Stimulated activated CD8-positive, alpha-beta memory T cell treated with anti-CD3 and anti-CD28 coated beads, Interleukin-7, amount 100 ng/mL, for 48 hours (primary cell): Measurements from ENCODE around the gene NRBP1.

ENCODE experiments used
- DNase-seq, 2 donors: peaks; one replicate each; pipeline ENCODE4 v3.0.0-alpha.2; 2020; ENCODE audit warnings: low read depth in 1 of 2; ENCODE audit errors: extremely low read depth in 1 of 2

NRBP1 gene

DNA sequence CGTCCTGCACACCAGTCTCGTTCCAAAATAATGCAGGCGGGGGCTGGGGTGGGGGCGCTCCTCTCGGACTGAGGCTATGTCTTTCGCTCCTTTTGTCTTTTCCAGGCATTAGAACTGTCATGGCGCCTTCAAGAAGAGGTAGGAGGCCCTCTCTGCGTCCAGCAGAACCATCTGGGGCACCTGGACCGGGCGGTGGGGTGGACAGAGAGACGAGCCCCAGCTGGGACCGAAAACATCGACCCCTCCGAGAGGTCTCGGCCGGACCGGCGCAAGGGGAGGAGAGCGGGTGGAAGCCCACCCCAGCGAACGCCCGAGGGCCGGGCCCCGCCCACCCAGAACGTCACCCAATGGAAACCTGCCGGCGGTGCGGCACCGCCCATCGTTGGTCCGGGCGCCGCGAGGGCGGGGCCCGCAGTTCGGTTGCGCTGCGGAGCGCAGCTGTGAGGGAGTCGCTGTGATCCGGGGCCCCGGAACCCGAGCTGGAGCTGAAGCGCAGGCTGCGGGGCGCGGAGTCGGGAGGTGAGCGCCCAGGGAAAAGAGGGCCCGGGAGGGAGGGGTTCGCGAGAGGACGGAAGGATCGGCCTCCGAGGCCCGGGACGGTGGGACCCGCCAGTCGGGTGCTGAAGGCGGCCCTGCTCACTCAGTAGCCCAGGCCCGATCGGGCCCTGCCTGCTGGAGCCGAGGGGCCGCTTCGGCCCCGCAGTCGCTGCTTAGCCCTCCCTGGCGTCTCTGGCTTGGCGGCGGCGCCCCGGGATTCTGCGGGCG is at the start of gene NRBP1:
Gene NRBP1 (plus strand): TSS at position 419 of the 765 bp plus-strand sequence. CDS start 4,643 bp downstream, outside the sequence.
- peak; percentile 82 to 84 for DNase-seq

DNA sequence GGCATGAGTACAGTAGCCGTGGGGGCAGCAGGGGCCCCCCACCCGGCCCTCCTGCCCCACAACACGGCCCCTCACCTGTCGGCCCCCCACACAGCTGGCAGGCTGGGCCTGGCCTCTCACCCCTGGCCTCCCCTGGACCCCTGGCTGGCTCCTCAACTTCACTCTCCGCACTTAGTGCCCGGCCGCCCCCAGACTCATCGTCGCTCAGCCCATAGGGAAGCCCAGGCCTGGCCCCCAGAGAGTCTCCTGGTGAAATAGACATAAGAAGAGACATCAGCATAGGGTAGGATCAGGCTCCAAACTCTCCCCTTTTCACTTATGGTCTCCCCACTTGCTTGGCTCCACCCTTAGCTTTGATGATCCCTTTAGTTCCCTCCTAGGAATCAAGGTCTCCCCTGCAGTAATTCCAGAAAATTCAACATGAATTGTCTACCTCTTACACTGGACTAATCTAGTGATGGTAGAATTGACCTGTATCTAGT is 49.6 kb upstream of the NRBP1 start:
- no peak for DNase-seq

DNA sequence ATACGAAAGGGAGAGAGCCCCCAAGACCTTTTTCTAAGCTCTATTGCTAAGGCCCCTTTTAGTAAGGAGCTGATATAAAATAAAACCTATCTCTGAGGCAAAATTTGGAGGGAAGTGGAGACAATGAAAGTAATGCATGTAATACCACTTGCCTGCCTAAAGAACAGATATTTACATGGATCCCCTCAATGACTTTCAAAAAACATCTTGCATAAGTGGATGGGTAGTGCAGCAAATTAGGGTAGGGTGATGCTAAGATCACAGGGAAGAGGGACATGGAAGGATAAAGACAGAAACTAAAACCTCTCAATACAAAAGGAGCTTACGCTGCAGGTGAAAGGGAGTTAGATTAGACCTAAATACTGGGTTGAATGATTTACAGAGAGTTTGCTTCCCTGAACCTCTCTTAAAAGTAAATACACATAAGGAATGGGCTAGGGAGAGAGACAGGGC is 49.0 kb upstream of the NRBP1 start:
- no peak for DNase-seq

DNA sequence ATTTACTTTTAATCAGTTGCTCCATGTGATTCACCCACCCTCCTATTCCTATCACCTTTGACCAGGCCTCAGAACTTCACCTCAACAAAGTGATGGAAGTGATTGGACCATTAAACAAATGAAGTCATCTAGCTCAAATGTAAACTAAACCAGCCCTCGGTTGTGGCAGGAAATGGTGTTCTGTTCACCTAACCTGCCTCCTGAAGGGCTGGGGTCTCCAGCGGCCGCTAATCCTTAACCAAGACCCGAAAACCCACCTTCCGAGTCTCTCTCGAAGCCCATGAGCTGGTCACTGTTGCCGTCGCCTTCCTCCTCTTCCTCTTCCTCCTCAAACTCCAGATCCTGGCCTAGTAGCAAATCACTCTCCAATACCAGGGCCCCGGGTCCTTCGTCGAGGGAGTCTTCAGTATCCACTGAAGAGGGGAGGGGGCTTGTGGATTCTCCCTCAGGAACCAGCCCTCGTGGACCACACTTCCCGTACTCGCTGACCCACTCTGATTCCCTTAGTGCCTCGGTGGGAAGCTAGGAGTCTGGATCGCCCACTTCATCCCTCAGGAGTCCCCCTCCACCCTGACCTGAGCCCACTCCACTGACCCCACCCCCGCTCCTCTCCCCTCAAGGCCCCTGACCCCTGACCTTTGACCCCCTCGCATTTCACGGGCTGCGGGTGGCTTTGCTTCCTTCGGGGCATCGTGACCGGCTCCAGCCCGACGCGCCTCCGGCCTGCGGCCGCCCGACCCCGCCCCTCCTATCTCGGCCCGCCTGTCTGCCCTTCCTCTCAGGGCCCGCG is 48.4 kb upstream of the NRBP1 start:
- no peak for DNase-seq

DNA sequence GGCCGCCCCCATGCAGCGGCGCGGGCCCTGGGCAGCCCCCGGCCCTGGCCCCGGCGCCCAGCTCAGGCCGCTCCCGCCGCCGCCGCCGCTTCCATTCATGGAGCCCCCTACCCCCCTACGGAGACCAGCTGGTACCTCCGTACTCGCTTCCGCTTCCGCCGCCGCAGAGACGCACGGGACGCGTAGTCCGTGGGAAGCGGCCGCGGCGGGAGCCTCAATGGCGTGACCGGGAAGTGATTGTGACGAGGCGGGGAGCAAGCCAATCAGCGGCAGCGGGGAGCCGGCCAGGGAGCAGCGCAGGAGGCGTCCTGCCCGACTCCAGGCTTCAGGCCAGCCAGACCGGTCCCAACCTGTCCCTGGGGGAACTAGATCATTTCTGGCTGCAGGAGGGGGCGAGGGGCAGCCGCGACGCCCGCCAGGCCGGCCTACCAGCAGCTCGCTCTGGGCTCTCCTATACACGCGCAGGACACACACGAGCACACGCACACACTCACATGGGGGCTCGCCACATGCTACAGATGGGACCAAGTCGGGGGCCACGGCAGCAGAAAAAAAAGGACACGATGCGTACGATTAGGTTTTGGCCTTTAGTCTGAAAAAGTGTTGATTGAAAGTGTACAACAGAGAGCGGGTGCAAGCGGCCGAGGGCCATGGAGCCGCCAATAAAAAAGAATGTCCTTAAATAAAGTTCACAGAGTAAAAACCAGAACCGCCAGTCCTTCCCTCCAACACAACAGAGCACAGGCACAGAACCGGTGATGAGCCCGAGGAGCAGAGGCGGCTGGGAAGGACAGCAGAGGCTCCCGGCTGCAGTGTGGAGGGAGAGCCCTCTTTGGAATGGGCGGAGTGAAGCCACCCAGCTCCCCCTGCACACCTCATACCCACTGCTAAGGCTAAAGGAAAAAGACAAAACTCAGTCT is 47.5 kb upstream of the NRBP1 start, which contains the start of gene ZNF513:
Gene ZNF513 (minus strand): TSS at position 109 of the 920 bp plus-strand sequence. CDS start 208 bp downstream, outside the sequence.
- DNase-seq = peak; percentile 81 to 88

GRCh38 chr2:27381577-27382181 is 46.8 kb upstream of the NRBP1 start:
- DNase-seq = no peak

DNA sequence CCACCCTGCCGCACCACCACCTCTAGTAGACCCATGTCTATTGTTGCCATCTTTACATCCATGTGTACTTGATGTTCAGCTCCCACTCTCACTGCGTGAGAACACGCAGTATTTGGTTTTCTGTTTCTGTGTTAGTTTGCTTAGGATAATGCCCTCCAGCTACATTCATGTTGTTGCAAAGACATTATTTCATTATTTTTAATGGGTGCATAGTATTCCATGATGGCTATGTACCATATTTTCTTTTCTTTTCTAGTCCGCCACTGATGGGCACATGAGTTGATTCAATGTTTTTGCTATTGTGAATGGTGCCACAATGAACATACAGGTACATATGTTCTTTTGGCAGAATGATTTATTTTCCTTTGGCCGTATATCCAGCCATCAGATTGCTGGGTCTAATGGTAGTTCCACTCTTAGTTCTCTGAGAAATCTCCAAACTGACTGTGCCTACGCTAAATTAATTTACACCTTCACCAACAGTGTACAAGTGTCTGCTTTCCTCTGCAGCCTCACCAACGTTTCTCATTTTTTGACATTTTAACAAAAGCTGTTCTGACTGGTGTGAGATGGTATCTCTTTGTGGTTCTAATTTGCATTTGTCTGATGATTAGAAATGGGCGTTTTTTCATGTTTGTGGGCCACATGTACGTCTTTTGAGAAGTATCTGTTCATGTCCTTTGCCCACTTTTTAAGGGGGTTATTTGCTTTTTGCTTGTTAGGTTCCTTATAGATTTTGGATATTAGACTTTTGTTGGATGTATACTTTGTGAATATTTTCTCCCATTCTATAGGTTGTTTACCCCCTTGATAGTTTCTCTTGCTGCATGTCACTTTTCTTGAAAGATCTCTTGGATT is 37.4 kb upstream of the NRBP1 start:
- DNase-seq = no peak

DNA sequence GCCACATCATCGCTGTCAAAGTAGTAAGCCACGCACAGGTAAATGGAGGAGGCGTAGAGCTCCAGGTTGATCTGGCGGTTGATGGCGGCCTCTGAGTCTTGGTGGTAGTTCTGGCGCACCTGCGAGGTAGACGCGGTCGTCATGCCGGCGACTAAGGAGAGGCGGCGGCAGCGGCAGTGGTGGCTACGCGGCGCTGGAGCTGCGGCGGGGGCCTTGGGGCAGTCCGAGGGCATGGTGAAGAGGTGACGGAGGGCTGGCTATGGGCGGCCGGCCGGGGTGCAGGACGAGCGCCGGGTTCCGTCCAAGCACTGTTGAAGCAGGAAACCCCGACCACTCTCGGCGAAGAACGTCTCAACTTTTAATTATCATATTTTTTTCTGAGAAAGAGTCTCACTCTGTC is 35.2 kb upstream of the NRBP1 start:
- DNase-seq = no peak

- DNase-seq = no peak
Measured at GRCh38 chr2:27398962-27399361, 29.5 kb upstream of the NRBP1 start.

DNA sequence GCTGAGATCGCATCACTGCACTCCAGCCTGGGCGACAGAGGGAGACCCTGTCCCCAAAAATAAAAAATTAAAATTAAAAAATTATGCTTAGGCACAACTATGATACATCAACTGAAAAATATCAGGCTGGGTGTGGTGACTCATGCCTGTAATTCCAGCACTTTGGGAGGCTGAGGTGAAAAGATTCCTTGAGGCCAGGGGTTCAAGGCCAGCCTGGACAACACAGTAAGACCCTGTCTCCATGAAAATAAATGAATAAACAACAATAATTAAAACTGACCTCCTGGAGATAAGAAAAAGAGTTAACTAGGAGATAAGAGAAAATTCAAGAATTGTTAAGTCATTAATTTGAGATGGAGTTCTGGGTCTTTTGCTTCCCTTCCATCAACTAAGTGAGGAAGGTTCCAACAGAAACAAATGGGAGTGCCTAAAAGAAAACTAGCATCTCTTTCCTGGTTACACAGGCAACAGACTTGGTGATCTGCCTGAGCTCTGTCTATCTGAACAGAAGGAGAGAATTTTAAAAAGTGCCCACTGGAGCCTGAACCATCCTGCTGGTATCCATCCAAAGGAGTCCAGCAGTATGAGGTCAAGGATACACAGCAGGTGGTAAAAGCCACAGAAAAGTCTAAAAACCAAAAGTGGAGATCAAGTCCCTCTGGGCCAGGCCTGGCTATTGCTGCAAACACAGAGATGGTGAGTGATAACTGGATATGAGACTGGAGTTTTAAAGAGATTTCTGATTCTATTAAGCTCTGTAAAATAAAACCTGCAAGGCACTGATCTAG is 27.9 kb upstream of the NRBP1 start:
- DNase-seq = no peak

- no peak for DNase-seq
Measured at GRCh38 chr2:27407798-27408491, 20.5 kb upstream of the NRBP1 start.

DNA sequence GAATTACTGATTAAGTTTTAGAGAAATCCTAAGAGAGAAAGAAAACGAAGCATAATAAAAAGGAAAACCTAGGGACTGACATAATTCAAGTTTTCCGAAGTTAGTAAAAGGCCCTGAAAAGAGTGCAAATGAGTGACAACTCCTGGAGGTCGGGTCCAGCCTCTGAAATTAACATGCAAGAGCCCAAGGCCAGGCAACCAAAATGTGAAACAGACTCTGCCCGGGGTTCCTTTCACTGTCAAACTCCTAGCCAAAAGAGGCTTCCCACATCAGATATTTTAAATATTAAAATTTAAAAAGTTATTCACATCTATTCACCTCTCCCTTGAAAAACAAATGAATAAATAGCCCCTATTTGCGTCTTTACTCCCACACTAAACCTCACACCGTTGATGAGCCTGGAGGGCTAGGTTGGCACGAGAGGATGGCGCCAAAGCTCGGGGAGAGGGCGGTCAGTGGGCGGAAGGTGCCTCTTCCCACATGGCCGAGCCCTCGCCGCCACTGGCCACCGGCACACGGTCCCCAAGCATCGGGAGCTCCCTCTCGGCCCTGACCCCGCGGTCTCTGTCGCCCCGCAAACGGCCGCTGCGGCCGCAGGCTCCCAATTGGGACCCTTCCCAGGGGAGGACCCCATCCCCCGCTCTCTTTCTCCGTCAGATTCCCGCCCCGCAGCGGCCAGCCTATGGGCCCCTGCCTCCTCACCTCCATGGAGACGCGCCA is 19.7 kb upstream of the NRBP1 start:
- peak in 1 of 2 donors; percentile 16 for DNase-seq

DNA sequence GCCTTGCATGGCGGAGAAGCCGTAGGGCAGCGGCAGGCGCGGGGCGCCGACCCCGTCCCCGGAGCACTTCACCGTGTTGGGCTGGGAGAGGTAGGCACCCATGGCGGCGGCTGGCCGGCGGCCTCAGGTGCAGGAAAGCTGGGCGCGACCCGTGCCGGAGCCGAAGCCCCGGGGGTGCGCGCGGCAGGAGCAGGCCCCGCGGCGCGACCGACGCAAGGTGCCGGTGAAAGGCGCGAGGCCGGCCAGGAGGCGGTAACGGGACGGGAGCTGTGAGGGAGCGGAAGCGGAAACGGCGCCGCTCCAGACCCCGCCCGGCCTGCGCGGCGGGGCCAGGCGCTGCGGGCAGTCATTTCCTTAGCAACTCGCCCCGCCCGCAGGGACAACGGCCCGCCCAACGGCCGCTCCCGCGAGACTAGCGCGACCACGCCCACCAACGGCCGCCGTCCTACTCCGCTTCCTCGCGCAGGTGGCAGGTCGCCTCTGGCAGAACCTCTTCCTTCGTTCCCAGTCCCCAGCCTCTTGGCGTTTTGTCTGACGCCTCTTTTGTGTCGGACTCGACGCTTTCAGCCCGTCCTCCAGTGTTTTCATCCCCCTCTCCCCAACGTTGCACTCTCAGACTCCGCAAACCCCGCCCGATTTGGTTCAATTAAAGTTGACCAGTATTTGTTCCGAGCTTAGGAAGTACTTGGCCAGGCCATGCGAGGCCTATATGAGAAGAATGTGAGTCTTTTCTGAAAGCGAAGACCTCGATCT is 18.9 kb upstream of the NRBP1 start, which contains the start of gene PPM1G:
Gene PPM1G (minus strand): TSS at position 271 of the 753 bp plus-strand sequence. CDS start 169 bp downstream, at position 102.
- peak; percentile 93 to 95 for DNase-seq

GRCh38 chr2:27412419-27413152 is 15.8 kb upstream of the NRBP1 start:
- DNase-seq = no peak

DNA sequence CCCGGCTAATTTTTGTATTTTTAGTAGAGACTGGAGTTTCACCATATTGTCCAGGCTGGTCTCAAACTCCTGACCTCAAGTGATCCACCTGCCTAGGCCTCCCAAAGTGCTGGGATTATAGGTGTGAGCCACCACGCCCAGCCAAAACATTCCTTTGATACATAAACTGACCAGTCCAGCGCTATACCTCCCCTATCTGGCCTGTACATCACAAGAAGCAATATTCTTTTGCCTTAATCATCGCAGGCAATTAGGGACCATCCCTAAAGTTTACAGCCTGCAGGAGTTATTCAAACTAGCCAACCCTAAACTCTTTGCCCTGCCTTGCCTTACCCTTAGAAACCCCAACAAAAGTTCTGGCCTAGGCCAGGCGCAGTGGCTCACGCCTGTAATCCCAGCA is 12.3 kb upstream of the NRBP1 start:
- DNase-seq = no peak

- DNase-seq = no peak
Measured at GRCh38 chr2:27420996-27421395, 7.4 kb upstream of the NRBP1 start.
